ENCODE data around the gene SCN3B.

- no peak for TF ChIP-seq JUN (IDR thresholded peaks at IDR 0.05; ENCODE audit: borderline replicate concordance, low read depth, low read length)
- TF ChIP-seq JUN (CRISPR knock-in tag; IDR thresholded peaks at IDR 0.05; ENCODE audit: borderline replicate concordance), result no peak
- no peak for TF ChIP-seq EZH2 (IDR thresholded peaks at IDR 0.05; ENCODE audit: borderline replicate concordance, low read depth, low read length)
- TF ChIP-seq, protein P1, sequence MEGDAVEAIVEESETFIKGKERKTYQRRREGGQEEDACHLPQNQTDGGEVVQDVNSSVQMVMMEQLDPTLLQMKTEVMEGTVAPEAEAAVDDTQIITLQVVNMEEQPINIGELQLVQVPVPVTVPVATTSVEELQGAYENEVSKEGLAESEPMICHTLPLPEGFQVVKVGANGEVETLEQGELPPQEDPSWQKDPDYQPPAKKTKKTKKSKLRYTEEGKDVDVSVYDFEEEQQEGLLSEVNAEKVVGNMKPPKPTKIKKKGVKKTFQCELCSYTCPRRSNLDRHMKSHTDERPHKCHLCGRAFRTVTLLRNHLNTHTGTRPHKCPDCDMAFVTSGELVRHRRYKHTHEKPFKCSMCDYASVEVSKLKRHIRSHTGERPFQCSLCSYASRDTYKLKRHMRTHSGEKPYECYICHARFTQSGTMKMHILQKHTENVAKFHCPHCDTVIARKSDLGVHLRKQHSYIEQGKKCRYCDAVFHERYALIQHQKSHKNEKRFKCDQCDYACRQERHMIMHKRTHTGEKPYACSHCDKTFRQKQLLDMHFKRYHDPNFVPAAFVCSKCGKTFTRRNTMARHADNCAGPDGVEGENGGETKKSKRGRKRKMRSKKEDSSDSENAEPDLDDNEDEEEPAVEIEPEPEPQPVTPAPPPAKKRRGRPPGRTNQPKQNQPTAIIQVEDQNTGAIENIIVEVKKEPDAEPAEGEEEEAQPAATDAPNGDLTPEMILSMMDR (IDR thresholded peaks at IDR 0.05 in 2 of 3, conservative IDR thresholded peaks at IDR 0.05 in 1 of 3; ENCODE audit: insufficient read depth in 2 of 3, low read depth in 1 of 3, low read length in 3 of 3), result no peak
- TF ChIP-seq HBP1 (CRISPR knock-in tag; IDR thresholded peaks at IDR 0.05), result no peak
- no peak for TF ChIP-seq YY1 (IDR thresholded peaks at IDR 0.05; ENCODE audit: borderline replicate concordance in 1 of 3, control insufficient read depth in 1 of 3, extremely low read depth in 1 of 3, insufficient read depth in 3 of 3, insufficient read length in 1 of 3, insufficient replicate concordance in 2 of 3, low read depth in 1 of 3, low read length in 2 of 3)
- TF ChIP-seq, protein P2, sequence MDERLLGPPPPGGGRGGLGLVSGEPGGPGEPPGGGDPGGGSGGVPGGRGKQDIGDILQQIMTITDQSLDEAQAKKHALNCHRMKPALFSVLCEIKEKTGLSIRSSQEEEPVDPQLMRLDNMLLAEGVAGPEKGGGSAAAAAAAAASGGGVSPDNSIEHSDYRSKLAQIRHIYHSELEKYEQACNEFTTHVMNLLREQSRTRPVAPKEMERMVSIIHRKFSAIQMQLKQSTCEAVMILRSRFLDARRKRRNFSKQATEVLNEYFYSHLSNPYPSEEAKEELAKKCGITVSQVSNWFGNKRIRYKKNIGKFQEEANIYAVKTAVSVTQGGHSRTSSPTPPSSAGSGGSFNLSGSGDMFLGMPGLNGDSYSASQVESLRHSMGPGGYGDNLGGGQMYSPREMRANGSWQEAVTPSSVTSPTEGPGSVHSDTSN (CRISPR knock-in tag; IDR thresholded peaks at IDR 0.05; ENCODE audit: low read depth), result no peak
- TF ChIP-seq, protein P2 (tag; conservative IDR thresholded peaks at IDR 0.05; ENCODE audit: low read depth), result no peak
- no peak for TF ChIP-seq MAX (CRISPR knock-in tag; IDR thresholded peaks at IDR 0.05)
- no peak for TF ChIP-seq ZFP36 (IDR thresholded peaks at IDR 0.05; ENCODE audit: low read depth, low read length, partially characterized antibody)
These were observed 48.3 kb upstream of the SCN3B start for GRCh38 chr11:123702696-123703095.
